HG03108 (cell line): Measurements from ENCODE around the gene ZNF808.
"Not testable (repeated sequence)": the region's sequence is repeated elsewhere in the genome, so short reads cannot be mapped to it uniquely, and the experiment has no call there.

ENCODE experiments used
- ATAC-seq: cut with Tn5 transposase; IDR thresholded peaks from one replicate; pipeline ENCODE4 v1.9.1; 2021; ENCODE audit warnings: moderate library complexity; ENCODE audit not compliant: unreplicated experiment

ZNF808 gene

GRCh38 chr19:52527134-52527955 is at the start of gene ZNF808:
Gene ZNF808, plus strand, starts transcription at chr19:52527668. Its CDS starts 15,617 bp downstream, at chr19:52543285.
- ATAC-seq, result peak; percentile 81

- ATAC-seq, result not testable (repeated sequence)
Measured at GRCh38 chr19:52484111-52484743, 43.2 kb upstream of the ZNF808 start.

GRCh38 chr19:52485064-52485463 is 42.4 kb upstream of the ZNF808 start:
- ATAC-seq, result not testable (repeated sequence)

- not testable (repeated sequence) for ATAC-seq
Measured at GRCh38 chr19:52485561-52486240, 41.8 kb upstream of the ZNF808 start.

GRCh38 chr19:52492201-52492993 is 35.1 kb upstream of the ZNF808 start:
- ATAC-seq, result no peak

GRCh38 chr19:52492994-52493470 is 34.4 kb upstream of the ZNF808 start:
- ATAC-seq, result no peak

GRCh38 chr19:52494518-52494917 is 33.0 kb upstream of the ZNF808 start:
- no peak for ATAC-seq

GRCh38 chr19:52498571-52498970 is 28.9 kb upstream of the ZNF808 start:
- no peak for ATAC-seq

- ATAC-seq, result not testable (repeated sequence)
Measured at GRCh38 chr19:52500474-52500873, 27.0 kb upstream of the ZNF808 start.

- ATAC-seq, result not testable (repeated sequence)
Measured at GRCh38 chr19:52500991-52501390, 26.5 kb upstream of the ZNF808 start.

- no peak for ATAC-seq
Measured at GRCh38 chr19:52507266-52507665, 20.2 kb upstream of the ZNF808 start.

GRCh38 chr19:52516191-52516590 is 11.3 kb upstream of the ZNF808 start:
- no peak for ATAC-seq

GRCh38 chr19:52518646-52519045 is 8.8 kb upstream of the ZNF808 start:
- ATAC-seq, result no peak

GRCh38 chr19:52519175-52519574 is 8.3 kb upstream of the ZNF808 start:
- not testable (repeated sequence) for ATAC-seq

GRCh38 chr19:52520013-52520412 is 7.5 kb upstream of the ZNF808 start:
- ATAC-seq, result no peak

- ATAC-seq, result no peak
Measured at GRCh38 chr19:52522551-52522950, 4.9 kb upstream of the ZNF808 start.

- no peak for ATAC-seq
Measured at GRCh38 chr19:52524086-52524485, 3.4 kb upstream of the ZNF808 start.

GRCh38 chr19:52527956-52528351 is 486 bp downstream of the ZNF808 start:
- peak; percentile 21 for ATAC-seq

- ATAC-seq, result no peak
Measured at GRCh38 chr19:52532480-52532879, 5.0 kb downstream of the ZNF808 start.

GRCh38 chr19:52533901-52534300 is 6.4 kb downstream of the ZNF808 start:
- no peak for ATAC-seq

GRCh38 chr19:52535385-52535770 is 7.9 kb downstream of the ZNF808 start:
- peak; percentile 4 for ATAC-seq
